ENCODE measurements around the gene TRNP1. TPM values are rescaled to one million over a fixed set of nuclear protein-coding genes. Genes with fewer than 3 reads are reported as not detected.

The TRNP1 gene
- total RNA-seq, 2 experiments from 2014 or later = 0.19 TPM; not detected in 1

GRCh38 chr1:27025718-27026117, 32.2 kb downstream of the TRNP1 start:
- H2AFZ ChIP-seq (ENCODE audit: low read length) = no peak overlapping the region
- no TSS peak for BruUV-seq (replicated peaks)
- no peak for DNase-seq (ENCODE audit: low spot score)
- TF ChIP-seq EZH2phosphoT487 (IDR thresholded peaks at IDR 0.05; ENCODE audit: borderline replicate concordance, low read depth, low read length) = no peak
- H3K4me3 ChIP-seq (ENCODE audit: low read depth, low read length, poor library complexity, severe bottlenecking) = no peak overlapping the region
- ChIA-PET POLR2A (interaction anchor here (0.6 kb wide), 1 partner anchor 19 kb away, joined by 4 read pairs; no protein-coding TSS in a partner anchor), CTCF (ENCODE audit: unreplicated experiment) (no interaction called here)
- H4K20me1 ChIP-seq (ENCODE audit: insufficient read depth, low read length) = no peaks in the 10 kb centered on the region
- no peak overlapping the region for H3K27ac ChIP-seq (ENCODE audit: low read depth, low read length, poor library complexity, severe bottlenecking)
- H3K4me1 ChIP-seq (ENCODE audit: insufficient read depth, low read length, poor library complexity, severe bottlenecking) = no peaks in the 10 kb centered on the region
- no peak overlapping the region for H3K4me2 ChIP-seq (ENCODE audit: low read length)
- intact Hi-C loops (cut with micrococcal nuclease; ENCODE audit: unreplicated experiment) = no loop called here
- H3K79me2 ChIP-seq (ENCODE audit: insufficient read depth, low read depth, low read length) = no peaks in the 10 kb centered on the region
- no peaks in the 10 kb centered on the region for H3K36me3 ChIP-seq (ENCODE audit: insufficient read depth, low read length)
- H3K9me3 ChIP-seq (ENCODE audit: low read length) = no peaks in the 10 kb centered on the region
- H3K9me2 ChIP-seq (ENCODE audit: insufficient read depth, low read length) = no peaks in the 10 kb centered on the region

GRCh38 chr1:27026621-27027574, 33.4 kb downstream of the TRNP1 start:
- intact Hi-C loops (cut with micrococcal nuclease; ENCODE audit: unreplicated experiment) = no loop called here
- POLR2A ChIA-PET = interaction anchor here (0.5 kb wide), 1 partner anchor 159 kb away, joined by 3 read pairs; no protein-coding TSS in a partner anchor
- H3K9me3 ChIP-seq (ENCODE audit: low read length) = no peaks in the 10 kb centered on the region
- no peak for DNase-seq (ENCODE audit: low spot score)
- BruUV-seq (replicated peaks) = no TSS peak
- no peak for TF ChIP-seq CTCF (conservative IDR thresholded peaks at IDR 0.05; ENCODE audit: low read length)
- TF ChIP-seq EZH2phosphoT487 (IDR thresholded peaks at IDR 0.05; ENCODE audit: borderline replicate concordance, low read depth, low read length) = no peak
- H3K27ac ChIP-seq (ENCODE audit: low read depth, low read length, poor library complexity, severe bottlenecking) = no peak overlapping the region
- H3K36me3 ChIP-seq (ENCODE audit: insufficient read depth, low read length) = no peaks in the 10 kb centered on the region
- no peak overlapping the region for H3K4me3 ChIP-seq (ENCODE audit: low read depth, low read length, poor library complexity, severe bottlenecking)
- H3K4me2 ChIP-seq (ENCODE audit: low read length) = no peak overlapping the region
- no peak overlapping the region for H2AFZ ChIP-seq (ENCODE audit: low read length)
- no peaks in the 10 kb centered on the region for H4K20me1 ChIP-seq (ENCODE audit: insufficient read depth, low read length)
- no peaks in the 10 kb centered on the region for H3K79me2 ChIP-seq (ENCODE audit: insufficient read depth, low read depth, low read length)
- H3K4me1 ChIP-seq (ENCODE audit: insufficient read depth, low read length, poor library complexity, severe bottlenecking) = no peaks in the 10 kb centered on the region
- H3K9me2 ChIP-seq (ENCODE audit: insufficient read depth, low read length) = no peaks in the 10 kb centered on the region
- CTCF ChIA-PET (ENCODE audit: unreplicated experiment) = no interaction called here

GRCh38 chr1:27027575-27028250, 34.2 kb downstream of the TRNP1 start:
- no peak overlapping the region for H3K4me3 ChIP-seq (ENCODE audit: low read depth, low read length, poor library complexity, severe bottlenecking)
- no peak overlapping the region for H3K27ac ChIP-seq (ENCODE audit: low read depth, low read length, poor library complexity, severe bottlenecking)
- H3K9me2 ChIP-seq (ENCODE audit: insufficient read depth, low read length) = no peaks in the 10 kb centered on the region
- no peaks in the 10 kb centered on the region for H3K9me3 ChIP-seq (ENCODE audit: low read length)
- CTCF ChIA-PET (ENCODE audit: unreplicated experiment) = no interaction called here
- H4K20me1 ChIP-seq (ENCODE audit: insufficient read depth, low read length) = no peaks in the 10 kb centered on the region
- no peaks in the 10 kb centered on the region for H3K4me1 ChIP-seq (ENCODE audit: insufficient read depth, low read length, poor library complexity, severe bottlenecking)
- no peak overlapping the region for H3K4me2 ChIP-seq (ENCODE audit: low read length)
- POLR2A ChIA-PET = no interaction called here
- H3K36me3 ChIP-seq (ENCODE audit: insufficient read depth, low read length) = no peaks in the 10 kb centered on the region
- no peak overlapping the region for H2AFZ ChIP-seq (ENCODE audit: low read length)
- BruUV-seq (replicated peaks) = no TSS peak
- DNase-seq (ENCODE audit: low spot score) = no peak
- TF ChIP-seq CTCF (conservative IDR thresholded peaks at IDR 0.05; ENCODE audit: low read length) (no peak), EZH2phosphoT487 (IDR thresholded peaks at IDR 0.05; ENCODE audit: borderline replicate concordance, low read depth, low read length) (no peak)
- H3K79me2 ChIP-seq (ENCODE audit: insufficient read depth, low read depth, low read length) = no peaks in the 10 kb centered on the region
- intact Hi-C loops (cut with micrococcal nuclease; ENCODE audit: unreplicated experiment) = no loop called here

All from OCI-LY7 (cell line).